Measurements from ENCODE around the gene MCTP1. TPM values are rescaled to one million over a fixed set of nuclear protein-coding genes. Genes with fewer than 3 reads are reported as not detected.

MCTP1 gene
- total and polyA plus RNA-seq, 2 of the 8 experiments (the other 6 are each of a cell fraction or from before 2014, with no cell fraction given) = 0.56 to 3.4 TPM

GRCh38 chr5:94849324-94849723 lies 435.6 kb downstream of the MCTP1 start:
- Histone ChIP-seq H3K4me3 (ENCODE audit: extremely low read depth in 1 of 4, insufficient read depth in 2 of 4, low read depth in 3 of 4, low read length in 4 of 4) (no peak overlapping the region), H3K23ac (ENCODE audit: insufficient read length) (no peak overlapping the region), H4K8ac (ENCODE audit: extremely low read depth, insufficient read depth, low read length) (no peak overlapping the region), H4K20me1 (replicated peaks in 1 of 2; ENCODE audit: control insufficient read depth in 1 of 2, insufficient read depth in 2 of 2, low read length in 2 of 2) (no peaks in the 10 kb centered on the region), H3K23me2 (ENCODE audit: low read depth, low read length) (no peaks in the 10 kb centered on the region), H3K9ac (replicated peaks in 1 of 4; ENCODE audit: extremely low read depth in 1 of 4, low read depth in 3 of 4, low read length in 3 of 4) (no peak overlapping the region), H2BK5ac (ENCODE audit: low read depth, low read length) (no peak overlapping the region), H2AFZ (ENCODE audit: low read length) (no peak overlapping the region), H3K27me3 (replicated peaks in 1 of 4; ENCODE audit: control insufficient read depth in 3 of 4, extremely low read depth in 1 of 4, insufficient read depth in 3 of 4, low read length in 3 of 4) (no peaks in the 10 kb centered on the region), H3K79me1 (ENCODE audit: low read depth, low read length) (no peaks in the 10 kb centered on the region), H4K91ac (replicated peaks; ENCODE audit: insufficient read length, low read length) (no peak overlapping the region), H2BK120ac (replicated peaks; ENCODE audit: low read depth, low read length) (no peak overlapping the region), H2AK5ac (ENCODE audit: low read depth, low read length) (no peak overlapping the region), H3K27ac (ENCODE audit: low read depth, low read length) (no peak overlapping the region), H2BK20ac (ENCODE audit: low read length) (no peak overlapping the region), H3K4me2 (ENCODE audit: insufficient read depth in 1 of 2, low read depth in 2 of 2, low read length in 2 of 2) (no peak overlapping the region), H3K18ac (ENCODE audit: extremely low read depth, low read length) (no peak overlapping the region), H3K9me3 (ENCODE audit: insufficient read depth in 2 of 2, low read depth in 1 of 2, low read length in 1 of 2) (no peaks in the 10 kb centered on the region), H3K4me1 (replicated peaks in 1 of 4; ENCODE audit: control insufficient read depth in 3 of 4, insufficient read depth in 4 of 4, low read length in 3 of 4) (peaks cover 0 to 3% (median 3%) of the 10 kb centered on the region in 4 experiments; a peak in 2 of 7 replicates), H3K14ac (ENCODE audit: insufficient read length) (no peak overlapping the region), H4K5ac (ENCODE audit: insufficient read length, low read depth, low read length) (no peak overlapping the region), H3K56ac (replicated peaks; ENCODE audit: insufficient read length, low read depth, low read length) (no peak overlapping the region), H3K36me3 (ENCODE audit: control insufficient read depth in 2 of 4, insufficient read depth in 4 of 4, low read length in 3 of 4) (no peaks in the 10 kb centered on the region), H3K4ac (replicated peaks; ENCODE audit: insufficient read length, low read depth, low read length) (no peak overlapping the region), H2BK15ac (ENCODE audit: low read length) (no peak overlapping the region), H2BK12ac (ENCODE audit: low read depth, low read length) (no peak overlapping the region), H3K79me2 (ENCODE audit: control insufficient read depth in 1 of 2, insufficient read depth in 2 of 2, low read length in 2 of 2) (no peaks in the 10 kb centered on the region)
- POLR2A ChIA-PET (ENCODE audit: partially characterized antibody) = interaction anchor here (1.9 kb wide), 1 partner anchor 10 kb away, joined by 4 read pairs; no protein-coding TSS in a partner anchor
- WGBS, 2 experiments (ENCODE audit: extremely low coverage in 1 of 2, insufficient coverage in 1 of 2, insufficient read length in 1 of 2, insufficient replicate concordance in 2 of 2, low coverage in 1 of 2, low lambda C conversion rate in 2 of 2, missing lambda C conversion rate in 1 of 2) = 71% methylated on average over 4 of the region's 4 CpGs; no CpG with 5 or more reads in 1 of the 2 experiments
- TF ChIP-seq ZNF274 (IDR thresholded peaks at IDR 0.05; ENCODE audit: borderline replicate concordance, extremely low read depth, low read length) = no peak
- no peak for TF ChIP-seq EGR1 (IDR thresholded peaks at IDR 0.05; ENCODE audit: borderline replicate concordance, low read depth, low read length)
- FAIRE-seq (no peak), DNase-seq (ENCODE audit: low read depth in 1 of 2, low spot score in 2 of 2) (no peak)
- CTCF ChIA-PET (ENCODE audit: partially characterized antibody) = interaction anchor here (0.7 to 2.4 kb wide), 16 partner anchors 8 to 1940 kb away, joined by 3 to 19 read pairs (median 4); no protein-coding TSS in a partner anchor

Data from H1 (cell line).